WERI-Rb-1 (cell line): ENCODE data around the gene SERPINA6.

Experiments
- DNase-seq: peaks from one replicate; pipeline ENCODE4 v3.0.0-alpha.2; 2020
- H3K27ac ChIP-seq: fragments of 250-450 bp; sonication (Bioruptor Pico); 2 replicates; pipeline ENCODE4 v1.5.1; 2020; ENCODE audit warnings: mild to moderate bottlenecking, moderate library complexity
- H3K27me3 ChIP-seq: fragments of 250-450 bp; sonication (Bioruptor Pico); 2 replicates; pipeline ENCODE4 v1.5.1; 2021; ENCODE audit warnings: mild to moderate bottlenecking, low read depth, moderate library complexity; ENCODE audit not compliant: insufficient read depth, severe bottlenecking
- H3K36me3 ChIP-seq: fragments of 250-450 bp; sonication (Bioruptor Pico); 2 replicates; pipeline ENCODE4 v1.5.1; 2020; ENCODE audit warnings: mild to moderate bottlenecking, moderate library complexity
- H3K4me3 ChIP-seq: 2 replicates; pipeline ENCODE4 v1.5.1; 2011; ENCODE audit warnings: low read depth, mild to moderate bottlenecking, control low read depth, low read length
- H3K9me3 ChIP-seq: fragments of 250-450 bp; sonication (Bioruptor Pico); 2 replicates; pipeline ENCODE4 v1.5.1; 2021; ENCODE audit warnings: mild to moderate bottlenecking, moderate library complexity; ENCODE audit not compliant: severe bottlenecking
- TF ChIP-seq, protein P1 (sequence below): IDR thresholded peaks from 2 replicates; pipeline ENCODE4 v1.5.1; 2011; ENCODE audit warnings: low read depth, mild to moderate bottlenecking, control low read depth, inconsistent platforms, low read length

SERPINA6 gene

DNA sequence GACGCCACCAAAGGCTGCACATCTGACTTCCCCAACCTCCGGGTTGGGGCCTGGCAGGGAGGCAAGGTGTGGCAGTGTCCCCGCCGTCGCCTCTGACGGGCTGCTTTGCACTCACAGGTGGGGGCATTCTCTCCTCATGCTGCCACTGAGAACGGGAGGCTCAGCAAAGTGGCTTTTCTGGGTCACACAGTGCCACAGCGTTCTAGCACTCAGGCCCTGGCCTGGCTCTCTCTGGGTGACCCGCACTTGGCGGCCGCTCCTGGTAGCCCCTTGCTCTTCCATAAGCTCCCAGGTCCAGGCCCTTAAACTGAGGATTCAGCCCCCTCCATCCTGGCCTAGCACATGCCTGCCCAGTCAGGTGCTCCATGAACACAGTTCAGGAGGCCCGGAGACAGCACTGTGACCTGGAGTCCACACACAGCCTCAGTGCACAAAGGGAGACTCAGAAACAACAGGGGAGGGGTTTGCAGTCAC is 40.1 kb upstream of the SERPINA6 start:
- no peak for DNase-seq
- Histone ChIP-seq H3K27me3 (peaks cover 4% of the 10 kb centered on the region), H3K4me3 (no peak overlapping the region), H3K36me3 (no peaks in the 10 kb centered on the region), H3K9me3 (no peaks in the 10 kb centered on the region), H3K27ac (no peak overlapping the region)
- TF ChIP-seq, protein P1, sequence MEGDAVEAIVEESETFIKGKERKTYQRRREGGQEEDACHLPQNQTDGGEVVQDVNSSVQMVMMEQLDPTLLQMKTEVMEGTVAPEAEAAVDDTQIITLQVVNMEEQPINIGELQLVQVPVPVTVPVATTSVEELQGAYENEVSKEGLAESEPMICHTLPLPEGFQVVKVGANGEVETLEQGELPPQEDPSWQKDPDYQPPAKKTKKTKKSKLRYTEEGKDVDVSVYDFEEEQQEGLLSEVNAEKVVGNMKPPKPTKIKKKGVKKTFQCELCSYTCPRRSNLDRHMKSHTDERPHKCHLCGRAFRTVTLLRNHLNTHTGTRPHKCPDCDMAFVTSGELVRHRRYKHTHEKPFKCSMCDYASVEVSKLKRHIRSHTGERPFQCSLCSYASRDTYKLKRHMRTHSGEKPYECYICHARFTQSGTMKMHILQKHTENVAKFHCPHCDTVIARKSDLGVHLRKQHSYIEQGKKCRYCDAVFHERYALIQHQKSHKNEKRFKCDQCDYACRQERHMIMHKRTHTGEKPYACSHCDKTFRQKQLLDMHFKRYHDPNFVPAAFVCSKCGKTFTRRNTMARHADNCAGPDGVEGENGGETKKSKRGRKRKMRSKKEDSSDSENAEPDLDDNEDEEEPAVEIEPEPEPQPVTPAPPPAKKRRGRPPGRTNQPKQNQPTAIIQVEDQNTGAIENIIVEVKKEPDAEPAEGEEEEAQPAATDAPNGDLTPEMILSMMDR = no peak

- no peak overlapping the region for H3K4me3 ChIP-seq
- peaks cover 6% of the 10 kb centered on the region for H3K27me3 ChIP-seq
- no peak for DNase-seq
- no peaks in the 10 kb centered on the region for H3K9me3 ChIP-seq
- TF ChIP-seq, protein P1 = no peak
- no peaks in the 10 kb centered on the region for H3K36me3 ChIP-seq
- H3K27ac ChIP-seq = no peak overlapping the region
Measured at GRCh38 chr14:94362614-94363133, 39.5 kb upstream of the SERPINA6 start.

- TF ChIP-seq, protein P1 = no peak
- H3K36me3 ChIP-seq = no peaks in the 10 kb centered on the region
- DNase-seq = no peak
Measured at GRCh38 chr14:94361682-94362081, 38.5 kb upstream of the SERPINA6 start.

GRCh38 chr14:94360945-94361565 is 37.9 kb upstream of the SERPINA6 start:
- Histone ChIP-seq H3K27me3 (peaks cover 6% of the 10 kb centered on the region), H3K36me3 (no peaks in the 10 kb centered on the region), H3K9me3 (no peaks in the 10 kb centered on the region), H3K27ac (no peak overlapping the region), H3K4me3 (no peak overlapping the region)
- DNase-seq = no peak
- TF ChIP-seq, protein P1 = no peak

More at GRCh38 chr14:94361682-94362081, 38.5 kb upstream of the SERPINA6 start:
- Histone ChIP-seq H3K27ac (no peak overlapping the region), H3K9me3 (no peaks in the 10 kb centered on the region), H3K27me3 (peaks cover 6% of the 10 kb centered on the region), H3K4me3 (no peak overlapping the region)

DNA sequence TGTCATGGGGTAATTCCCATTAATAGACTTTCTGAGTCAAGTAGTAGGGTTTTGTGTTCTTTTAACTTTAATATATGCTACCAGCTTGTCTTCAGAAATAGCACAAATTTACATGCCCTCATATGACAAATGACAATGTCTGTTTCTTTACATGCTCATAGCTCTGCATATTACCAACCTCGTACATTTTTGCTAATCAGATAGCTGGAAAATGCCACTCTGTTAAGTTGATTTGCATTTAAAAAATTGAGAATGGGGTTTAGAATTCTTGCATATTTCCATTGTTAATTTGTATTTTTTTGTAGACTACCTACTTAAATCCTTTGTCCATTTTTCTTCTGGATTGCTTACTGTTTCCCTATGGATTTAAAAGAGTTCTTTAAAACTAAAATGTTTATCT is 34.0 kb upstream of the SERPINA6 start:
- H3K36me3 ChIP-seq = no peaks in the 10 kb centered on the region
- DNase-seq = no peak
- TF ChIP-seq, protein P1 = no peak
- H3K9me3 ChIP-seq = no peaks in the 10 kb centered on the region
- H3K27me3 ChIP-seq = peaks cover 6% of the 10 kb centered on the region
- H3K27ac ChIP-seq = no peak overlapping the region
- H3K4me3 ChIP-seq = no peak overlapping the region
